Activated naive CD4-positive, alpha-beta T cell treated with anti-CD3 and anti-CD28 coated beads, Interleukin-2, amount 10 ng/mL, durations not matched to agents 7 days and 5 days (primary cell): Measurements from ENCODE around the gene LRTM2.

Experiments used
- CTCF ChIA-PET: fragments of 350-600 bp; sonication (Branson Sonifier 250); formaldehyde crosslinking; loops from one replicate; lab custom pipeline; 2021; ENCODE audit warnings: antibody characterized with exemption; lab: Charles Lee
- DNase-seq: peaks from one replicate; pipeline ENCODE4 v3.0.0-alpha.2; 2020
- H3K27ac Mint-ChIP-seq: one replicate; pipeline ENCODE4 v1.8.0; 2021; ENCODE audit warnings: mild to moderate bottlenecking, moderate library complexity, mixed read lengths
- H3K27me3 Mint-ChIP-seq: one replicate; pipeline ENCODE4 v1.8.0; 2021; ENCODE audit warnings: mild to moderate bottlenecking, mixed read lengths
- H3K36me3 Mint-ChIP-seq: one replicate; pipeline ENCODE4 v1.8.0; 2021; ENCODE audit warnings: mixed read lengths
- H3K4me1 Mint-ChIP-seq: one replicate; pipeline ENCODE4 v1.8.0; 2021; ENCODE audit warnings: mixed read lengths
- H3K4me3 Mint-ChIP-seq: one replicate; pipeline ENCODE4 v1.8.0; 2021; ENCODE audit warnings: mild to moderate bottlenecking, moderate library complexity, mixed read lengths
- H3K9me3 Mint-ChIP-seq: one replicate; pipeline ENCODE4 v1.8.0; 2021; ENCODE audit warnings: mixed read lengths

LRTM2 gene

GRCh38 chr12:1820191-1820895 is at the start of gene LRTM2:
Gene LRTM2, plus strand, starts transcription at chr12:1820565. Its CDS starts 7,584 bp downstream, at chr12:1828149.
- Mint-ChIP-seq H3K9me3 (no peaks in the 10 kb centered on the region), H3K27me3 (peaks cover 73% of the 10 kb centered on the region), H3K4me3 (no peak within 1 kb of the TSS), H3K36me3 (no peaks in the 10 kb centered on the region), H3K4me1 (peaks cover 2% of the 10 kb centered on the region), H3K27ac (no peak within 1 kb of the TSS)
- CTCF ChIA-PET: no interaction called here
- no peak for DNase-seq

- Mint-ChIP-seq H3K4me3 (no peak overlapping the region), H3K27me3 (no peaks in the 10 kb centered on the region), H3K27ac (no peak overlapping the region), H3K4me1 (no peaks in the 10 kb centered on the region), H3K36me3 (peaks cover 33% of the 10 kb centered on the region), H3K9me3 (no peaks in the 10 kb centered on the region)
- CTCF ChIA-PET: interaction anchor here (0.6 kb wide), 1 partner anchor 122 kb away, joined by 3 read pairs; no protein-coding TSS in a partner anchor
- no peak for DNase-seq
These were observed 46.3 kb upstream of the LRTM2 start for GRCh38 chr12:1773937-1774655.

GRCh38 chr12:1776170-1776921 is 44.0 kb upstream of the LRTM2 start:
- Mint-ChIP-seq H3K4me3 (no peak overlapping the region), H3K27ac (no peak overlapping the region), H3K4me1 (no peaks in the 10 kb centered on the region), H3K36me3 (peaks cover 42% of the 10 kb centered on the region), H3K9me3 (no peaks in the 10 kb centered on the region), H3K27me3 (no peaks in the 10 kb centered on the region)
- CTCF ChIA-PET: interaction anchor here (0.8 kb wide), 1 partner anchor 15 kb away, joined by 3 read pairs; no protein-coding TSS in a partner anchor
- no peak for DNase-seq

GRCh38 chr12:1777798-1778197 is 42.6 kb upstream of the LRTM2 start:
- H3K27ac Mint-ChIP-seq: no peak overlapping the region
- H3K4me1 Mint-ChIP-seq: no peaks in the 10 kb centered on the region
- H3K27me3 Mint-ChIP-seq: no peaks in the 10 kb centered on the region
- H3K9me3 Mint-ChIP-seq: no peaks in the 10 kb centered on the region
- CTCF ChIA-PET: no interaction called here
- no peak overlapping the region for H3K4me3 Mint-ChIP-seq
- H3K36me3 Mint-ChIP-seq: peaks cover 45% of the 10 kb centered on the region
- no peak for DNase-seq

- no peaks in the 10 kb centered on the region for H3K9me3 Mint-ChIP-seq
These were observed 41.5 kb upstream of the LRTM2 start for GRCh38 chr12:1778911-1779310.

GRCh38 chr12:1779783-1780182 is 40.6 kb upstream of the LRTM2 start:
- Mint-ChIP-seq H3K4me3 (no peak overlapping the region), H3K27ac (no peak overlapping the region), H3K4me1 (no peaks in the 10 kb centered on the region), H3K9me3 (no peaks in the 10 kb centered on the region), H3K36me3 (peaks cover 45% of the 10 kb centered on the region), H3K27me3 (no peaks in the 10 kb centered on the region)
- CTCF ChIA-PET: interaction anchor here (1.5 kb wide), 1 partner anchor 12 kb away, joined by 7 read pairs; no protein-coding TSS in a partner anchor
- no peak for DNase-seq

More at GRCh38 chr12:1778911-1779310, 41.5 kb upstream of the LRTM2 start:
- no peak overlapping the region for H3K27ac Mint-ChIP-seq
- CTCF ChIA-PET: interaction anchor here (1.5 kb wide), 1 partner anchor 12 kb away, joined by 7 read pairs; no protein-coding TSS in a partner anchor
- no peak overlapping the region for H3K4me3 Mint-ChIP-seq
- DNase-seq: no peak
- H3K27me3 Mint-ChIP-seq: no peaks in the 10 kb centered on the region
- no peaks in the 10 kb centered on the region for H3K4me1 Mint-ChIP-seq
- peaks cover 41% of the 10 kb centered on the region for H3K36me3 Mint-ChIP-seq

- no peaks in the 10 kb centered on the region for H3K9me3 Mint-ChIP-seq
- no peak overlapping the region for H3K4me3 Mint-ChIP-seq
- no peak for DNase-seq
- peaks cover 46% of the 10 kb centered on the region for H3K36me3 Mint-ChIP-seq
- no peaks in the 10 kb centered on the region for H3K4me1 Mint-ChIP-seq
- CTCF ChIA-PET: interaction anchor here (17.3 kb wide), 1 partner anchor 127 kb away, joined by 326 read pairs; no protein-coding TSS in a partner anchor
- no peaks in the 10 kb centered on the region for H3K27me3 Mint-ChIP-seq
- peak overlapping the region; percentile 4 for H3K27ac Mint-ChIP-seq
These were observed 38.6 kb upstream of the LRTM2 start for GRCh38 chr12:1781772-1782171.

GRCh38 chr12:1782215-1782614 is 38.1 kb upstream of the LRTM2 start:
- Mint-ChIP-seq H3K36me3 (peaks cover 46% of the 10 kb centered on the region), H3K27me3 (no peaks in the 10 kb centered on the region), H3K4me3 (no peak overlapping the region), H3K27ac (no peak overlapping the region), H3K4me1 (no peaks in the 10 kb centered on the region), H3K9me3 (no peaks in the 10 kb centered on the region)
- CTCF ChIA-PET: interaction anchor here (17.3 kb wide), 1 partner anchor 127 kb away, joined by 326 read pairs; no protein-coding TSS in a partner anchor
- no peak for DNase-seq

GRCh38 chr12:1787714-1788113 is 32.7 kb upstream of the LRTM2 start:
- DNase-seq: no peak
- H3K36me3 Mint-ChIP-seq: peaks cover 23% of the 10 kb centered on the region
- H3K9me3 Mint-ChIP-seq: no peaks in the 10 kb centered on the region
- no peaks in the 10 kb centered on the region for H3K27me3 Mint-ChIP-seq
- CTCF ChIA-PET: interaction anchor here (9.4 to 17.3 kb wide), 2 partner anchors 133 to 152 kb away, joined by 110 to 326 read pairs; no protein-coding TSS in a partner anchor
- no peak overlapping the region for H3K27ac Mint-ChIP-seq
- H3K4me1 Mint-ChIP-seq: peaks cover 22% of the 10 kb centered on the region
- no peak overlapping the region for H3K4me3 Mint-ChIP-seq

- Mint-ChIP-seq H3K36me3 (peaks cover 10% of the 10 kb centered on the region), H3K4me1 (peaks cover 22% of the 10 kb centered on the region), H3K27me3 (no peaks in the 10 kb centered on the region), H3K9me3 (no peaks in the 10 kb centered on the region), H3K27ac (no peak overlapping the region), H3K4me3 (no peak overlapping the region)
- no peak for DNase-seq
- CTCF ChIA-PET: interaction anchor here (0.6 to 17.3 kb wide), 22 partner anchors 11 to 260 kb away, joined by 3 to 326 read pairs (median 5); partner anchors contain the start of gene ADIPOR2
These were observed 29.9 kb upstream of the LRTM2 start for GRCh38 chr12:1790444-1790843.

- H3K4me3 Mint-ChIP-seq: no peak overlapping the region
- H3K9me3 Mint-ChIP-seq: no peaks in the 10 kb centered on the region
- peaks cover 27% of the 10 kb centered on the region for H3K4me1 Mint-ChIP-seq
- CTCF ChIA-PET: interaction anchor here (0.6 to 17.3 kb wide), 29 partner anchors 10 to 673 kb away, joined by 3 to 326 read pairs (median 4); partner anchors contain the start of gene ADIPOR2
- peak overlapping the region; percentile 79 for H3K27ac Mint-ChIP-seq
- DNase-seq: peak; percentile 78
- H3K36me3 Mint-ChIP-seq: peaks cover 6% of the 10 kb centered on the region
- H3K27me3 Mint-ChIP-seq: no peaks in the 10 kb centered on the region
These were observed 29.1 kb upstream of the LRTM2 start for GRCh38 chr12:1791104-1791841.

GRCh38 chr12:1792406-1792805 is 28.0 kb upstream of the LRTM2 start:
- Mint-ChIP-seq H3K4me3 (no peak overlapping the region), H3K4me1 (peaks cover 30% of the 10 kb centered on the region), H3K9me3 (no peaks in the 10 kb centered on the region), H3K36me3 (peaks cover 5% of the 10 kb centered on the region), H3K27ac (no peak overlapping the region), H3K27me3 (no peaks in the 10 kb centered on the region)
- CTCF ChIA-PET: interaction anchor here (0.6 to 17.3 kb wide), 5 partner anchors 13 to 158 kb away, joined by 3 to 326 read pairs (median 40); partner anchors contain the start of gene ADIPOR2
- DNase-seq: no peak
